Kidney capillary endothelial cell (primary cell): ENCODE data around the gene HNRNPA3.
"Not testable (repeated sequence)": the region's sequence is repeated elsewhere in the genome, so short reads cannot be mapped to it uniquely, and the experiment has no call there.

Source experiments
- DNase-seq: peaks from one replicate; pipeline ENCODE4 v3.0.0-alpha.2; 2018; ENCODE audit warnings: low spot score

The HNRNPA3 gene

GRCh38 chr2:177256026-177256425 is 43.4 kb downstream of the HNRNPA3 start:
- no peak for DNase-seq

GRCh38 chr2:177256695-177257094 is 44.1 kb downstream of the HNRNPA3 start:
- DNase-seq: no peak

GRCh38 chr2:177257471-177257870 is 44.9 kb downstream of the HNRNPA3 start:
- no peak for DNase-seq

GRCh38 chr2:177258059-177258458 is 45.5 kb downstream of the HNRNPA3 start:
- no peak for DNase-seq

- DNase-seq: no peak
Observed at GRCh38 chr2:177260379-177260778, 47.8 kb downstream of the HNRNPA3 start.

GRCh38 chr2:177261116-177262060 is 48.8 kb downstream of the HNRNPA3 start:
- no peak for DNase-seq

- no peak for DNase-seq
Observed at GRCh38 chr2:177262092-177262491, 49.5 kb downstream of the HNRNPA3 start.

GRCh38 chr2:177262958-177263450 is 50.4 kb downstream of the HNRNPA3 start:
- DNase-seq: no peak

GRCh38 chr2:177263451-177264208 is 51.0 kb downstream of the HNRNPA3 start:
- peak; percentile 93 for DNase-seq

GRCh38 chr2:177264209-177264692 is 51.7 kb downstream of the HNRNPA3 start:
- peak; percentile 26 for DNase-seq

GRCh38 chr2:177264693-177265587 is 52.3 kb downstream of the HNRNPA3 start, which contains the start of gene NFE2L2:
Gene NFE2L2 (minus strand): TSS chr2:177264727. CDS start chr2:177264576, 151 bp downstream.
- peak; percentile 63 for DNase-seq

GRCh38 chr2:177265824-177266817 is 53.5 kb downstream of the HNRNPA3 start:
- DNase-seq: no peak

GRCh38 chr2:177266955-177267354 is 54.4 kb downstream of the HNRNPA3 start:
- not testable (repeated sequence) for DNase-seq

GRCh38 chr2:177268187-177268871 is 55.7 kb downstream of the HNRNPA3 start:
- no peak for DNase-seq

- no peak for DNase-seq
Observed at GRCh38 chr2:177268901-177269300, 56.3 kb downstream of the HNRNPA3 start.

GRCh38 chr2:177270531-177270930 is 57.9 kb downstream of the HNRNPA3 start:
- DNase-seq: no peak

GRCh38 chr2:177271981-177272666 is 59.5 kb downstream of the HNRNPA3 start:
- DNase-seq: no peak

- no peak for DNase-seq
Observed at GRCh38 chr2:177272765-177273164, 60.2 kb downstream of the HNRNPA3 start.

GRCh38 chr2:177273408-177273807 is 60.8 kb downstream of the HNRNPA3 start:
- no peak for DNase-seq
